Hematopoietic multipotent progenitor cell (in vitro differentiated cells): Measurements from ENCODE around the gene CENPX. TPM values are rescaled to one million over a fixed set of nuclear protein-coding genes. Genes with fewer than 3 reads are reported as not detected.

ENCODE experiments used
- DNase-seq, 3 donors: peaks; one replicate each; pipeline ENCODE4 v3.0.0-alpha.2; 2011 to 2015; ENCODE audit warnings: low read depth in 2 of 3, low spot score in 2 of 3
- total RNA-seq: library from RNA; depleted of rRNA; stranded (reverse); fragments of >200 nt; gene quantifications from one replicate; pipeline ENCODE4 v1.2.3, GENCODE V29; 2012

Gene CENPX
- total RNA-seq, result 32.3 TPM

DNA sequence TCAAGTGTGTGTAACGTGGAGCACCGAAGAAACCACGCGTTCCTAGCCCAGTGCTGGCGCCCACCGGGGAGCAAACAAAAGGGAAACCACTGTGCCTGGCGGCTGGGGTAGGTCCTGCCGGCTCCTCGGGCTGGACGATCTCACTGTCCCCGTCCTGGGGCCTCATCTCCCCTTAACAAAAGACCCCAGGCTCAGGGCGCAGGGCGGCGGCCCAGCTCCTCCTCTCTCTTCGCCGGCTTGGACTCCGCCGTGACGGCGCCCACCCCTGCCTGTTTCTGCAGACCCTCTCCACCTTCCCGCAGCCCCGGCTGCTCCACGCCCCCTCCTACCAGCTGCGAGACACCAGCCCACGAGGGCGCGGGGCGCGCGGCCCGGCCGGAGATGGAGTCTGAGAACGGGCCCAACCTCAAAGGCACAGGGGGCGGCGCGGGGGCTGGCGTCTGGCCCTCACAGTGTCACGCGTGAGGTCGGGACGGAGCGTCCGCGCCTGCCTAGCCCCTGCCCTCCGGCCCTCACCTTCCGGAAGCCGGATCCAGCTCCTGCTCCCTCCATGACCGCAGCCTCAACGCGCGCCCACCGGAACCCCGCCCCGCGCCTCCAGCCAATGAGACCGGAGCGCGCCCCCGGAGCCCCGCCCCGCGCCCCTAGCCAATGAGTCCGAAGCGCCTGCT lies at the start of gene CENPX:
CENPX (minus strand) TSS at position 569 of the 671 bp plus-strand sequence; CDS start at position 552, 17 bp downstream.
- DNase-seq, result no peak

DNA sequence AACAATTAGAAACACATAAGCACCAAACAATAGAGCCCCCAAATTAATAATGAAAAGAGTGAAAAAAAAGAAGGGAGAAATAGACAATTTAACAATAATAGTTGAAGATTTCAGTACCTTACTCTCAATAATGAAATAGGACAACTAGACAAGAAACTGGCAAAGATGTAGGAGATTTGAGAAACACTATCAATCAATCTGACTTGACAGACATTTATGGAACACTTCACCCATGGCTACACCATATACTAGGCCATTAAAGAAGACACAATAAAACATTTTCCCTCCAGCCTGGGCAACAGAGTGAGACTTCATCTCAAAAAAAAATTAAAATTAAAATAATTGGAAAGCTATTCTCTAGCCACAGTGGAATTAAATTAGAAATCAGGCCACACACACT lies 47.9 kb upstream of the CENPX start:
- no peak for DNase-seq

- DNase-seq, result peak; percentile 51 to 61 (median 55)
These were observed 43.1 kb upstream of the CENPX start, which contains the start of gene DUS1L for GRCh38 chr17:82065638-82066303. TSS of gene DUS1L (minus strand) at chr17:82065804. CDS start at chr17:82065059, 745 bp downstream.

GRCh38 chr17:82065193-82065637 lies 42.5 kb upstream of the CENPX start:
- peak in 2 of 3 donors; percentile 30 to 38 for DNase-seq

GRCh38 chr17:82064433-82065192 lies 41.9 kb upstream of the CENPX start:
- no peak for DNase-seq

GRCh38 chr17:82063424-82064415 lies 41.0 kb upstream of the CENPX start:
- no peak for DNase-seq

GRCh38 chr17:82062984-82063368 lies 40.3 kb upstream of the CENPX start:
- no peak for DNase-seq

DNA sequence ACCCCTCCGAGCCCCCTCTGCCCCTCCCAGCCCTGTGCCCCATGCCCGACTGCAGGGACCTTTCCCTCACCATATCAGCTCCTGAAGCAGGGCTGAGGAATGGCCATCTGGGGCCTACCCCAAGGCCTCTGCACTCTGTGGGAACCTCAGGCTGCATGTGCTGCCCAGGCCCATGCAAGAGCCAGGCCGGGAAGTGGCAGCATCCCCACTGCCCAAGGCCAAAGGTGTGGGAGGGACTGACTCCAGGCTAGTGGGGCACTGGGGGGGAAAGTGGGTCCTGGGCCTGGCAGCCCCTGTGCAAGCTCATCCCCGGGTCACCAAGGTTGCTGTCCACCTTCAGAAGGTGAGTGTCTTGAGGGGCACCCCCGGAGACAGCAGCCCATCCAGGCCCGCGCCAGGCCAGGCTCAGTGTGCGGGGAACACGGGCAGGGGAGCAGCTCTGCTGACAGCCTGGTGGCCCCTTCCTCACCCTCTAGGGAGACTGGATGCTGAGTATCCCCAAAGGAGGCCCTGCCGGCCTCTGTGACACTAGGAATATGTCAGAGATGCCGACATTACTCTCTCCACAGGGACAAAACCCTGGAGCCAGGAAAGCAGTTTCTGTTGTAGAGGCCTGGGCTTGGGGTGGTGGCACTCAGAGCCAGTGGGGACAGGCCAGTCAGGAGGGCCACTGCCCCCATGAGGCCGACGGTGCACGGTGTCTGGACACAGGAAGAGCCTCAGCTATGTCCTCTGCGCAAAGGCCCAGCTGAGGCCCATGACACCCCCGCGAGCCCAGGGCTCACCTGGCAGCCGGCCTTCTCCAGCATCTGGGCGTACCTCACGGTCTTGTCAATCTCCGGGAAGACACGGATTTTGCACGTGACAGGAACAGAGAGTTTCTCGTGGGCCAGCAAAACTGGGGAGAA lies 39.7 kb upstream of the CENPX start:
- DNase-seq, result no peak

- DNase-seq, result no peak
These were observed 38.6 kb upstream of the CENPX start for GRCh38 chr17:82061047-82061925.

DNA sequence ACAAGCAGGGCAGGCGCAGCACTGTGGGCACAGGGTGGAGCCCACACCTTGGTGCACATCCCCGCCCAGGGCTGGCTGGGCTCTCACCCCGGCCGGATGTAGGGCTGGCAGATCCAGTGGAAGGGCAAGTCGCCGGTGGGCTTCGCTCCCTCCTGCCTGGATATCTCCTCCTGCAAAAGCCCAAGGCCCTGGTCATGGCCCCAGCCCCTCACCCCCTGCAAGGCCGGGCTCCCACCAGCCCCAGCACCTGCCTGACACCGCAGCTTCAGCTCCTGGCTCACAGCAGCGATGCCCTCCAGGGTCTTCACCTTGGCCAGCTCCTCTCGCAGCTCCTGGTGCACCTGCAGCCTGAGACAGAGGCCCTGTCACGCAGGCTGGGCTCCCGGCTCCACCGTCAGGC lies 37.9 kb upstream of the CENPX start:
- no peak for DNase-seq

DNA sequence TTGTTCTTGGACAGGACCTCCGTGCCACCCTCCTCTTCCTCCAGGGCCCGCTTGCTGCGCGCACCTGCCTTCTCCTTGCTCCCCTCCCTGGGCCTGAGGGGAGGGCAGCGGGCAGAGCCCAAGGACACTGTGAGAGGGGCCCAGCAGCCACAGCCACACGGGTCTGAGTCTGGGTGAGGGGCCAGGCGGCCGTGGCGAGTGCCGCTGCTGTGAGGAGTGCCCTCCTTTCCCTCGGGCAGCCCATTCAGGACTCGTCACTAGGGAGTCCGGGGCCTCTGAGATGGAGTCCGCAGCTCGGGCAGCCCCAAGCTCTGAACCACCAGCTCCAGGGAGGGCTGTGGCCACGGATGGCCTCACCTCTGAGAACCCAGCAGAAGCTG lies 37.3 kb upstream of the CENPX start:
- DNase-seq, result no peak

DNA sequence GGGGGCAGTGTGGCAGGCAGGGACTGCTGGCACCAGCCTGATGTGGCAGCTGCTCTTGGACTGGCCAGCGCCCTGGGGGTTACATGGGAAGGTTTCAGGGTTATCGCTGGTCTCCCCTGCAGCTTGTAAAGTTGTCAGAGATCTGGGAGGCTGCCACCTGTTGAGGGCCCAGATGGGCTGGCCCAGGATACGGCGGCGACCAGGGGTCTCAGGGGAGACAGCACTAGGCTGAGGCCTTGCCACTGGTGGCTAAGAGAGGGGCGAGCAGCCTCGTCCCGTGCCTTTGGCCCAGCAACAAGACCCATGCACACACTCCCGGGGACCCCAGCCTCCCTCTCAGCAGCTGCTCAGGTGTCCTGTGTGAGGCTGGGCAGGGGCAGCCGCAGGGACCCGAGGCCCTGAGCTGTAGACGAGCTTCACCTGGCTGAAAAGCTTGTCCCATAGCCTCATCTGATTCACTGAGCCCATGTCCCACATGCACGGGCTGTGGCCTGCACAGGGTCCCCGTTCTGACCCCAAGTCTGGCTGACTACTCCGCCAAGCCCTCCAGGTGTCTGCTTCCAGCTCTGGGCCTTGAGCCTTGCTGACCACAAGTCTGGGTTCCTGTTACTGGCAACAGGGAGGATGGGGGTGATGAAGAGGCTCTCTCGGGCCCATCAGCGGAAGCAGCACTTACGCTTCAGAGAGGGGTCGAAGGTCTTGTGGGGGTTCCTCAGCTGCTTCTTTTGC lies 36.8 kb upstream of the CENPX start:
- DNase-seq, result no peak

DNA sequence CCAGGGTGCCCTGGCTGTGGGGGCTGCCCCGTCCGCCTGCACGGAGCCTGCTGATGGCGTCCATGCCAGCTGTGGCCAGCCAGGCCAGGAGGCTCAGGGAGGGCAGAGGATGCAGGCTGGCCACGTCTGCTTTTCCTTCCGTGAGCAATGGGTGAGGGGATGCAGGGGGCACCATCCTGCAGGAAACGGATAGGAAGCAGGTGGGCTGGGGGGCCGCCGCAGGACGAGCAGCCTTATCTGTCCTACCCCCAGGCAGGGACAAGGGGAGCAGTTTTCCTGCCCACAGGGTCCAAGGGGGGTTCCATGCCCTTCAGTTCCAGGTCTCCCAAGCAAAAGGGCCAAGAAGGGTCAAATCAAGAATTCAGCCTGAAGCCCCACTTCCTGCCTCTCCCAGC lies 36.2 kb upstream of the CENPX start:
- DNase-seq, result no peak

DNA sequence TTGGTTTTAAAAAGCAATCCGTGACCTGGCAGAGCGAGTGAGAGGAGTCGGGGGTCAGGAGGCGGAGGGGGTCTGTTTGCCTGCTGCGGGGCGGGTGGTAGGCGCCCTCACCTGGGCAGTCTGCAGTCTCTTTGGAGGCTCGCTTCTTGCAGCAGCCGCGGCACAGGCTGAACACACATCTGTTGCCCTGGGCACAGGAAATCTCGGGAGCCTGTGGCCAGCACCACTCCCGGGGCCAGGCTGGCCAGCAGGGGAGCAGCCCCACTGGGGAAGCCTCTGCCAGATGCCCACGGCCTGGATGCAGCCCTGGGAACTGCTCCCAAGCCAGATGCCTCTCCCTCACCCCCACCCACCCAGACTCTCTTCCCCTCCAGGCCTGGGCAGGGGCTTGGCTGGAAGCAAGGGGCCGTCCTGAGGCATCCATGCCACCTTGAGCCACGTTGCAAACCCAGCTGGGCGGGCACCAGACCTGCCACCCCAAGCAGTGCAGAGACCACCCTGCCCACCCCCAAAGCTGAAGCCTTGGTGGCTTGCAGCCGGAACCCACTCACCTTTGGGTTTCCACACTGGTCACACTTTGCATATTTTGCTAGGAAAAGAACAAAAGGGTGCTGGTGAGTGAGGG lies 35.7 kb upstream of the CENPX start:
- DNase-seq, result no peak

DNA sequence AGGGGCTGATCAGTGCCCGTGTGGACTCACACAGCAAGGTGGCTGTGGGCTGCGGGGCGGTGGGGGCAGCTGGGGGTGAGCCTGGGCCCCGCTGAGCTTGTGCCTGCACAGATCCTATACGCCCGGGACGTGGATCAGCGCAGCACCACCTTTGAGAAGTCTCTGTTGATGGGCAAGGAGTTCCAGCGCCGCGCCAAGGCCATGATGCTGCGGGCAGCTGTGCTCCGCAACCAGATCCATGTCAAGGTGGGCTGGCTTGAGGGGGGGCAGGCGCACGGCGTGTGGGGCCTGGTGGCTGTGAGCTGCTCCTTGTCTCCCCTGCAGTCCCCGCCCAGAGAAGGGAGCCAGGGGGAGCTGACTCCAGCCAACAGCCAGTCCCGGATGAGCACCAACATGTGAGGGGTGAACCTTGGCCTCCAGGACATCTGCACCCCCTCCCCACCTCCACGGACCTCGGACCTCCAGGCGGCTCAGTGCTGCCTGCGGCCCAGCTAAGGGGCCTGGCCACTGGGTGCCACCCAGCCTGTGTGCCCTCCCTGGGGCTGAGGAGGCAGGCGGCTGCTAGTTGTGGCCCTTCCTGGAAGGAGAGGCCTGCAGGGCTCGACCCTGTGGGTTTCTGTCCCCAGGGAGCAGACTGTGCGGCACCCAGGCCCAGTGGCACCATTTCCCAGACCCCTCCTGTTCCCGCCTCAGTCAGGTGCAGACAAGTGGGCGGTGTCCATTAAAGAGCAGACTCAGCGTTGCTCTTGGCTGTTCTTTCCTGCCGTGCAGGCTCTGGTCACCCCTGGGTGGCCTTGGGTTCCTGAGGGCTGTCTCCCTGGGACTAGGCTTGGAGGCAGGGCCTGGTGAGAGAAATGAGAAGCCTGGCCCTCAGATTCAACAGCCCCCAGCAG lies 34.3 kb upstream of the CENPX start:
- DNase-seq, result no peak
